Stomach (tissue), 9 donors: ENCODE data around the gene LRIG2. TPM values are rescaled to one million over a fixed set of nuclear protein-coding genes. Genes with fewer than 3 reads are reported as not detected.
A peak's percentile ranks its signal among the peaks of the same experiment; 100 is the strongest.

Experiments used
- DNase-seq, 2 donors: peaks; one replicate each; pipeline versions ENCODE4 v3.0.0 to v3.0.0-alpha.2; 2013 to 2019
- H3K27ac ChIP-seq, 5 donors: fragments of 200-600 bp in 4 of 5; sonication (generic) in 4 of 5; one replicate each; pipeline ENCODE4 v1.5.1; 2013 to 2019; ENCODE audit warnings: mild to moderate bottlenecking in 1 of 5, moderate library complexity in 1 of 5
- H3K27me3 ChIP-seq, 3 donors: fragments of 200-600 bp; sonication (generic); one replicate each; pipeline ENCODE4 v1.5.1; 2017 to 2019; ENCODE audit warnings: mixed run types in 1 of 3
- H3K36me3 ChIP-seq, 4 donors: fragments of 200-600 bp; sonication (generic); 1 replicate in 3 of 4; 2 replicates in 1 of 4; pipeline ENCODE4 v1.5.1; 2016 to 2019
- H3K4me1 ChIP-seq, 4 donors: fragments of 200-600 bp; sonication (generic); one replicate each; pipeline ENCODE4 v1.5.1; 2016 to 2019
- H3K4me3 ChIP-seq, 4 donors: fragments of 200-600 bp; sonication (generic) in 3 of 4; one replicate each; pipeline ENCODE4 v1.5.1; 2016 to 2019; ENCODE audit warnings: mild to moderate bottlenecking in 1 of 4
- H3K9me3 ChIP-seq, 4 donors: fragments of 200-600 bp; sonication (generic); one replicate each; pipeline ENCODE4 v1.5.1; 2016 to 2019
- CTCF ChIP-seq, 7 experiments: fragments of 450-650 bp in 4 of 7; fragments of 200-600 bp in 3 of 7; sonication (generic) in 3 of 7; IDR thresholded peaks; one replicate each; pipeline ENCODE4 v1.5.1; 2016 to 2019; ENCODE audit warnings: antibody characterized with exemption in 7 of 7, control low read depth in 2 of 7, mild to moderate bottlenecking in 1 of 7
- EP300 ChIP-seq: sonication (generic); formaldehyde crosslinking; IDR thresholded peaks from one replicate; pipeline ENCODE4 v1.6.1; 2017; ENCODE audit warnings: antibody characterized with exemption
- POLR2A ChIP-seq, 4 donors: fragments of 450-650 bp; IDR thresholded peaks; one replicate each; pipeline ENCODE4 v1.6.1; 2016; ENCODE audit warnings: antibody characterized with exemption in 4 of 4, control low read depth in 2 of 4, mild to moderate bottlenecking in 1 of 4, moderate library complexity in 1 of 4
- POLR2AphosphoS5 ChIP-seq, 3 donors: sonication (generic); formaldehyde crosslinking; IDR thresholded peaks; one replicate each; pipeline ENCODE4 v1.6.1; 2016; ENCODE audit warnings: antibody characterized with exemption in 3 of 3
- WGBS, 5 donors: extraction: QIAGEN DNeasy Blood & Tissue Kit in 3 of 5; methylation state at CpG; one replicate each; pipeline versions ENCODE4 v1.1.5 to v1.1.7; 2013 to 2018; 5-methylcytosine and 5-hydroxymethylcytosine counted together
- intact Hi-C: fragments of 100-400 bp; cut with DNase I; formaldehyde crosslinking; loops from one replicate; pipeline ENCODE4 v1.15.1; 2023; ENCODE audit warnings: low total_unique reads
- polyA plus RNA-seq, 3 donors: library from polyadenylated mRNA; stranded (reverse); fragments of 200-250 nt; gene quantifications; one replicate each; pipeline ENCODE4 v1.2.3, GENCODE V29; 2013
- total RNA-seq, 5 donors: library from RNA; depleted of rRNA; stranded (reverse); fragments of >200 nt; gene quantifications; one replicate each; pipeline versions ENCODE4 v1.1.0 to v1.2.3, GENCODE V29; 2014 to 2016
- donor health status: healthy with polysubstance abuse.
- donor health status: Bipolar disorder and iron deficiency.
- donor health status: healthy.

Gene LRIG2
- total and polyA plus RNA-seq, 8 donors: 0.87 to 47.0 (median 13.1) TPM

DNA sequence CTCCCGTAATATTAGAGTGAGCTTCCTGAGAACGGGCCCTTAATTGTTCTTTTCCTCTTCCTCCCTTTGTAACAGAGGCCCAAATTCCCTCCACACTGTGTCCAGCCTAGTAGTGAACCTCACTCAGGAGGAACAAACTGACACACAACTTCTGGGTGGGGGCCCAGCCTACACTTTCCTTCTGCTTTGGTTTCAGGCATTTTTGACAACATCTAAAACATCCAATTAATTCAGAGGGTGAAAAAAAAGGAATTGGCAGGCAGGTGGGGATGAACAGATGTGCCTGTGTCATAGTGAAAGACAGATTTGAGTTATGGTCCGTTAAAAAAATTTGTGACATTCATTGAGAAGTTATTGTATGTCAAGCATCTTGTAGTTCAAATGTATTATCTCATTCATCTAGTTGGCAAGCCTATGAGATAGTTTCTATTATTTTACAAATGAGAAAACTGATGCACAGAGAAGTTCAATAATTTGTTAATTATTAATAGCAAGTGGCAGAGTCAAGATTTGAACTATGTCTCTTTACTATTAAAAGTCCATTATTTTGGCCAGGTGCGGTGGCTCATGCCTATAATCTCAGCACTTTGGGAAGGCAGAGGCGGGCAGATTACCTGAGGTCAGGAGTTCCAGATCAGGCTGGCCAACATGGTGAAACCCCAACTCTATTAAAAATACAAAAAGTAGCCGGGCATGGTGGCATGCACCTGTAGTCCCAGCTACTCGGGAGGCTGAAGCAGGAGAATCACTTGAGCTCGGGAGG, 41.6 kb upstream of the LRIG2 start:
- no peaks in the 10 kb centered on the region for H3K27me3 ChIP-seq
- 79 to 91% (median 86%) methylated on average over 8 of the region's 8 CpGs for WGBS, 5 donors
- intact Hi-C loops: no loop called here

GRCh38 chr1:113035086-113035485, 37.9 kb upstream of the LRIG2 start:
- TF ChIP-seq EP300 (no peak), POLR2AphosphoS5 (IDR thresholded peaks at IDR 0.05) (no peak), CTCF (IDR thresholded peaks at IDR 0.05) (no peak), POLR2A (IDR thresholded peaks at IDR 0.05) (no peak)

More for the DNA sequence above, 41.6 kb upstream of the LRIG2 start:
- DNase-seq: no peak
- TF ChIP-seq POLR2AphosphoS5 (IDR thresholded peaks at IDR 0.05) (no peak), CTCF (IDR thresholded peaks at IDR 0.05) (no peak), POLR2A (IDR thresholded peaks at IDR 0.05) (no peak), EP300 (no peak)
- no peak overlapping the region for H3K27ac ChIP-seq
- no peaks in the 10 kb centered on the region for H3K36me3 ChIP-seq
- H3K9me3 ChIP-seq: no peaks in the 10 kb centered on the region
- no peak overlapping the region for H3K4me3 ChIP-seq
- no peaks in the 10 kb centered on the region for H3K4me1 ChIP-seq

DNA sequence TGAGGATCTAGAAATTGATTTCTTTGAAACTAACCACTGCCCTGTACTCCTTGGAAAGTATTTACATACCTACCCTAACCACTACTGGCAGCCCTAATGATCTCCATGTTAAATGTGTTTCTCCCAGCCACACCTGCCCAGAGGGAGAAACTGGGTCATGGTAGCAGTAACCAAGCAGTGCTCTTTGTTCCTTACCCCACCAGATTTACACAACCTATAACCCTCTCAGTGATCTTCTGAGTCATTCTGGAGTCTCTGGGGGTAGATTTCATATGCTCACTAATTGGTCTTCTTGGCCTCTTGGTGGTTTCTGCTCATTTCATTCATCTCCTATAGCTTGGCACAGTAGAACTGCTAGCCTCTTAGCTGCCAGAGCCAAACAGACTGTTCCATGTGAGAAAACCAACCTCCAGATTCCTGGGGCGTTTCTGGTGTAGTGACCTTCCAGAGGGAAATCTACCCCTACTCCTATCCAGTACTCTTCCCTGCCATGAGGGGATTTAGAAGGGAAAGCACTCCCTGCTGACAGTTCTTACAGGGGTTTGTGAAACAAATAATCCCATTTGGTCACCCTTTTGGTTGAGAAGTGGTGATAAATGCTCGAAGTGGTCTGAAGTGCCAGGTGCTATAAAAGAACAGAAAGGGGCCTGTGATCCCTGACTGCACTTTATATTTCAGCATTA, 36.2 kb upstream of the LRIG2 start:
- intact Hi-C loops: no loop called here
- Histone ChIP-seq H3K4me1 (peaks cover 0 to 10% (median 0%) of the 10 kb centered on the region in 4 donors), H3K27ac (no peak overlapping the region), H3K4me3 (no peak overlapping the region), H3K9me3 (no peaks in the 10 kb centered on the region), H3K27me3 (no peaks in the 10 kb centered on the region), H3K36me3 (no peaks in the 10 kb centered on the region)
- DNase-seq: no peak
- 61 to 81% (median 80%) methylated on average over 2 of the region's 2 CpGs for WGBS, 5 donors
- TF ChIP-seq POLR2A (IDR thresholded peaks at IDR 0.05) (no peak), POLR2AphosphoS5 (IDR thresholded peaks at IDR 0.05) (no peak), CTCF (IDR thresholded peaks at IDR 0.05) (no peak), EP300 (no peak)

More at GRCh38 chr1:113035086-113035485, 37.9 kb upstream of the LRIG2 start:
- Histone ChIP-seq H3K27me3 (no peaks in the 10 kb centered on the region), H3K4me1 (peaks cover 0 to 5% (median 0%) of the 10 kb centered on the region in 4 donors), H3K36me3 (no peaks in the 10 kb centered on the region), H3K9me3 (no peaks in the 10 kb centered on the region), H3K27ac (no peak overlapping the region), H3K4me3 (no peak overlapping the region)
- intact Hi-C loops: no loop called here
- no peak for DNase-seq
- 84 to 94% (median 89%) methylated on average over 5 of the region's 5 CpGs for WGBS, 5 donors

DNA sequence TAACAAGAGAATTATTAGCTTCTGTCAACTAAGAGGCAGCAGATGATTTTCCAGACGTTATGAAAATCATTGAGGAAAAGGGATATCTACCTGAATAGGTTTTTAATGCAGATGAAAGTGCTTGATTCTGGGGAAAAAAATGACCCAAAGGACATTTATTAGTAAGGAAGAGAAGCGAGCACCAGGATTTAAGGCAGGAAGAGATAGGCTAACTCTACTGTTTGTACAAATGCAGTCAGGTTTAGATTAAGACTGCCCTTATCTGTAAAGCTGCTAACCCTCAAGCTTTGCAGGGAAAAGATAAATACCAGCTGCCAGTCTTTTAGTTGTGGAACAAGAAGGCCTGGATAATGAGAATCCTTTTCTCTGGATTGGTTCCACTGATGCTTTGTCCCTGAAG, 33.0 kb upstream of the LRIG2 start:
- no peak overlapping the region for H3K4me3 ChIP-seq
- H3K4me1 ChIP-seq: peaks cover 7 to 24% (median 14%) of the 10 kb centered on the region in 4 donors
- 14 to 36% (median 20%) methylated on average over 2 of the region's 2 CpGs for WGBS, 5 donors
- TF ChIP-seq EP300 (no peak), CTCF (IDR thresholded peaks at IDR 0.05) (no peak), POLR2AphosphoS5 (IDR thresholded peaks at IDR 0.05) (peak in 2 of 3 donors; percentile 22 to 29), POLR2A (IDR thresholded peaks at IDR 0.05) (no peak)
- H3K36me3 ChIP-seq: no peaks in the 10 kb centered on the region
- no peak overlapping the region for H3K27ac ChIP-seq
- intact Hi-C loops: loop anchor here (5.0 to 10.0 kb wide), 3 partner anchors 158 to 325 kb away; partner anchors contain the start of gene PPM1J
- no peaks in the 10 kb centered on the region for H3K9me3 ChIP-seq
- H3K27me3 ChIP-seq: no peaks in the 10 kb centered on the region
- DNase-seq: peak in 1 of 2 donors; percentile 36
